Endothelial cell of umbilical vein (primary cell): ENCODE data around the gene EBPL. TPM values are rescaled to one million over a fixed set of nuclear protein-coding genes. Genes with fewer than 3 reads are reported as not detected.
A peak's percentile ranks its signal among the peaks of the same experiment; 100 is the strongest.

ENCODE experiments used
- BruUV-seq: library from RNA; stranded (reverse); fragments of 400-500 nt; replicated peaks from 2 replicates; lab custom pipeline; 2021; lab: Mats Ljungman, UMichigan
- CTCF ChIA-PET: fragments of 300-600, 350-600 bp; sonication (Branson Sonifier 250); formaldehyde crosslinking; loops from one replicate; lab custom pipeline; 2021; ENCODE audit warnings: antibody characterized with exemption, inconsistent platforms; lab: Charles Lee
- POLR2A ChIA-PET: fragments of 300-600, 350-600 bp; sonication (Branson Sonifier 250); formaldehyde crosslinking; loops from one replicate; lab custom pipeline; 2021; ENCODE audit warnings: antibody characterized with exemption, inconsistent platforms; lab: Charles Lee
- DNase-seq: peaks from one replicate; pipeline ENCODE4 v3.0.0-alpha.2; 2011; ENCODE audit warnings: low read depth, low spot score
- FAIRE-seq: peaks from 2 replicates; lab custom pipeline; 2011; peaks lifted over from hg19 to GRCh38; lab: Jason Lieb, UNC
- H2AFZ ChIP-seq: 2 replicates; pipeline ENCODE4 v1.6.0; 2012; ENCODE audit warnings: low read depth, low read length, control low read depth, inconsistent platforms
- H3K27ac ChIP-seq: 2 replicates; pipeline ENCODE4 v1.5.1; 2011; ENCODE audit warnings: low read depth, mild to moderate bottlenecking, control low read depth, low read length, moderate library complexity; ENCODE audit not compliant: insufficient read depth
- H3K27me3 ChIP-seq, 2 experiments: 2 replicates each; pipeline versions ENCODE4 v1.6.0 to v1.6.1; 2011; ENCODE audit warnings: low read length in 2 of 2, mixed read lengths in 1 of 2; ENCODE audit not compliant: control insufficient read depth in 2 of 2, insufficient read depth in 2 of 2
- H3K36me3 ChIP-seq, 2 experiments: 2 replicates in 1 of 2; 3 replicates in 1 of 2; pipeline ENCODE4 v1.5.1; 2011; ENCODE audit warnings: low read length in 2 of 2, mild to moderate bottlenecking in 1 of 2, moderate library complexity in 1 of 2; ENCODE audit not compliant: control insufficient read depth in 2 of 2, insufficient read depth in 2 of 2; ENCODE audit errors: extremely low read depth in 1 of 2
- H3K4me1 ChIP-seq: 3 replicates; pipeline ENCODE4 v1.5.1; 2011; ENCODE audit warnings: mild to moderate bottlenecking, low read length; ENCODE audit not compliant: control insufficient read depth, insufficient read depth; ENCODE audit errors: extremely low read depth
- H3K4me2 ChIP-seq: 2 replicates; pipeline ENCODE4 v1.6.1; 2011; ENCODE audit warnings: low read length, control low read depth, mixed read lengths; ENCODE audit not compliant: insufficient read depth
- H3K4me3 ChIP-seq, 3 experiments: fragments of 200-600 bp in 1 of 3; sonication (generic), shearing (Covaris generic) in 1 of 3; replicated peaks in 1 of 3; 2 replicates each; pipeline ENCODE4 v1.5.1; 2011 to 2016; ENCODE audit warnings: control low read depth in 3 of 3, low read length in 3 of 3, mild to moderate bottlenecking in 2 of 3, inconsistent platforms in 1 of 3, low read depth in 1 of 3, moderate library complexity in 1 of 3; ENCODE audit not compliant: insufficient read depth in 1 of 3
- H3K79me2 ChIP-seq: 2 replicates; pipeline ENCODE4 v1.6.0; 2012; ENCODE audit warnings: low read length, inconsistent platforms; ENCODE audit not compliant: control insufficient read depth, insufficient read depth
- H3K9ac ChIP-seq: replicated peaks from 2 replicates; pipeline ENCODE3; 2011; ENCODE audit warnings: low read length, control low read depth; ENCODE audit not compliant: insufficient read depth; ENCODE audit errors: extremely low read depth
- H3K9me1 ChIP-seq: replicated peaks from 3 replicates; pipeline ENCODE4 v1.6.0; 2011; ENCODE audit warnings: mild to moderate bottlenecking, low read length; ENCODE audit not compliant: control insufficient read depth, insufficient read depth; ENCODE audit errors: extremely low read depth
- H3K9me3 ChIP-seq: replicated peaks from 2 replicates; pipeline ENCODE4 v1.5.1; 2012; ENCODE audit warnings: low read length, inconsistent platforms; ENCODE audit not compliant: control insufficient read depth, insufficient read depth
- H4K20me1 ChIP-seq: replicated peaks from 2 replicates; pipeline ENCODE3; 2011; ENCODE audit warnings: mild to moderate bottlenecking, low read length; ENCODE audit not compliant: control insufficient read depth, insufficient read depth; ENCODE audit errors: extremely low read depth
- EZH2 ChIP-seq: IDR thresholded peaks from 2 replicates; pipeline ENCODE4 v1.6.1; 2012; ENCODE audit warnings: borderline replicate concordance, low read depth, mild to moderate bottlenecking, moderate library complexity, low read length, inconsistent platforms; ENCODE audit not compliant: severe bottlenecking
- FOS ChIP-seq: IDR thresholded peaks from 2 replicates; pipeline ENCODE4 v1.6.1; 2011; ENCODE audit warnings: mild to moderate bottlenecking, low read length, moderate library complexity, borderline replicate concordance; ENCODE audit not compliant: insufficient read depth
- GATA2 ChIP-seq: IDR thresholded peaks from 2 replicates; pipeline ENCODE4 v1.7.0; 2011; ENCODE audit warnings: low read depth, mild to moderate bottlenecking, moderate library complexity, mixed read lengths, low read length; ENCODE audit not compliant: insufficient read length, insufficient read depth
- JUN ChIP-seq: IDR thresholded peaks from 2 replicates; pipeline ENCODE4 v1.6.1; 2011; ENCODE audit warnings: borderline replicate concordance, low read depth; ENCODE audit not compliant: insufficient read length, insufficient read depth
- MYC ChIP-seq: IDR thresholded peaks from one replicate; pipeline ENCODE4 v1.6.1; 2011; ENCODE audit warnings: mild to moderate bottlenecking, low read depth, low read length
- POLR2A ChIP-seq: IDR thresholded peaks from 2 replicates; pipeline ENCODE4 v1.6.1; 2012; ENCODE audit warnings: low read depth, mild to moderate bottlenecking, control low read depth, low read length
- POLR2AphosphoS5 ChIP-seq: IDR thresholded peaks from 2 replicates; pipeline ENCODE4 v1.6.1; 2012; ENCODE audit warnings: low read depth, mild to moderate bottlenecking, control low read depth, low read length, moderate library complexity; ENCODE audit not compliant: insufficient read depth
- dilution Hi-C: fragments of 300-500 bp; cut with MboI; formaldehyde crosslinking; loops from one replicate; pipeline ENCODE4 v1.15.0; 2019; ENCODE audit warnings: low sequenced_read_pairs; ENCODE audit not compliant: extremely low pct_ligation_motif_present
- intact Hi-C: fragments of 100-400 bp; cut with micrococcal nuclease; formaldehyde crosslinking; loops from one replicate; pipeline ENCODE4 v1.10.0; 2022
- polyA plus RNA-seq, 4 experiments: library from polyadenylated mRNA; depleted of rRNA in 3 of 4; stranded (reverse) in 3 of 4; unstranded in 1 of 4; fragments of >200 nt; gene quantifications; 2 replicates each; pipeline versions ENCODE4 v1.2.1 to v1.2.3, GENCODE V29; 2011 to 2012; ENCODE audit warnings: missing spikeins in 1 of 4
- total RNA-seq: library from RNA; stranded (reverse); gene quantifications from 2 replicates; pipeline ENCODE4 v1.2.3, GENCODE V29; 2021
- TF ChIP-seq, protein P1 (sequence below): IDR thresholded peaks from 2 replicates; pipeline ENCODE4 v1.6.1; 2011; ENCODE audit not compliant: insufficient read depth, insufficient read length

The EBPL gene
- total and polyA plus RNA-seq, 2 donors (not counting 3 experiments of a cell fraction or from before 2014, with no cell fraction given), result 75.5 to 159 TPM

DNA sequence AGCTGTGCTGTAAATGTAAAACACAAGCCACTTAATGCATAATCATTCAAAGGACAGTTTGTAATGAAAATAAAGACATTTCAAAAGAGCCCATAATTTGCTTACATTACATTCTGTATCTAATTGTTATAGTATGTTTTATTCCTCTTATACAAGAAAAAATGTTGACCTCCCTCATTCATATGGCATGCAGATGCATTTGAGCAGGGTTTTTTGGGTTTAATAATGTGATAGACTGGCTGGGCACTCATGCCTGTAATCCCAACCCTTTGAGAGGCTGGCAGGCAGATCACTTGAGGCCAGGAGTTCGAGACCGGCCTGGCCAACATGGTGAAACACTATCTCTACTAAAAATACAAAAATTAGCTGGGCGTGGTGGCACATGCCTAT is 74.6 kb downstream of the EBPL start:
- H3K4me2 ChIP-seq, result peak overlapping the region; percentile 59

DNA sequence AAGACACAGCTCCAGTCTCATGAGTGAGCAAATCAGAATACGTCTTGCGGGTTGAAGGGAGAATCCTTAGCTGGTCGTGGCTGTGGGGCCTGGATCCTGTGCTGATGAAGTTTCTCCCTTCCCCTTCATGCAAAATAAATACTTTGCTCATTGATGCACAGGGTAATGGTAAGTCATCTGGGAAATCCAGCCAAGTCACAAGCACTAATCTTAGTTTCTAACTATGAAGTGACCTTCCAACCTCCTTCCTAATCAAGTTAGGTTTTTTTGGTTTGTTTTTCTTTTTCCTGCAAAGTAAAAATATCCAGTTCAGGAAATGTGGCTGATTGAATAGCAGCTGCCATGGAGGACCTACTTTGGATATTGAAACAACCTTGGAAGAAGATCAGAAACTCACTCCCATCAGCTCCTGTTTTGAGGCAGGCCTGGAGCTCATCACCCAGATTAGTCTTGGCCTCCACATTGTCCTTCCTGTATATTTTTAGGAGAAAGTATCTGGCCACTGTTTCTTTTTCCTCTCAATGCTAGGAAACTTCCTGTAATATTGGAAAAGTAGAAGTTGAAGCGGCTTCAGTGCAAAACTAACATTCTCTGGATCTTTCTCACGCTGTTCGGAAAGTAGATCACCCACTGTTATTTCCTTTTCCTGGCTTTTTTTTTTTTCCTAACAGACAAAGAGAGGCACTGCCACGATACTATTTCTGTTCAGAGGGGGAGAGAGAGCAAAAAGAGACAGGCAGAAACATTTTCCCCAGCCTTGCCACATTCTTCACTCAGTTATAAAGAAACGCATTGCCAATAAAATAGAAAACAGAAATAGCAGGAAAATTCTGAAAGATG is 75.2 kb downstream of the EBPL start:
- TSS peak; percentile 28 for BruUV-seq
- H3K4me2 ChIP-seq, result peak overlapping the region; percentile 59
- H4K20me1 ChIP-seq, result no peaks in the 10 kb centered on the region
- no peaks in the 10 kb centered on the region for H3K36me3 ChIP-seq
- CTCF ChIA-PET, result interaction anchor here (0.7 to 2.3 kb wide), 4 partner anchors 9 to 320 kb away, joined by 3 to 8 read pairs (median 6); no protein-coding TSS in a partner anchor
- POLR2A ChIA-PET, result no interaction called here
- H3K4me3 ChIP-seq, result peak overlapping the region in 1 of 3 experiments; percentile 2
- no peaks in the 10 kb centered on the region for H3K9me1 ChIP-seq
- FAIRE-seq (peak; percentile 79), DNase-seq (peak; percentile 89)
- no peaks in the 10 kb centered on the region for H3K9me3 ChIP-seq
- H3K9ac ChIP-seq, result peak overlapping the region; percentile 49
- no peaks in the 10 kb centered on the region for H3K79me2 ChIP-seq
- peak overlapping the region; percentile 79 for H3K27ac ChIP-seq
- TF ChIP-seq EZH2, result no peak
- TF ChIP-seq MYC, result no peak
- TF ChIP-seq POLR2AphosphoS5, result no peak
- no peak for TF ChIP-seq FOS
- TF ChIP-seq GATA2, result no peak
- no peak for TF ChIP-seq JUN
- no peak for TF ChIP-seq POLR2A
- TF ChIP-seq, protein P1, sequence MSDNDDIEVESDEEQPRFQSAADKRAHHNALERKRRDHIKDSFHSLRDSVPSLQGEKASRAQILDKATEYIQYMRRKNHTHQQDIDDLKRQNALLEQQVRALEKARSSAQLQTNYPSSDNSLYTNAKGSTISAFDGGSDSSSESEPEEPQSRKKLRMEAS, result no peak
- H3K4me1 ChIP-seq, result peaks cover 15% of the 10 kb centered on the region
- no peaks in the 10 kb centered on the region for H3K27me3 ChIP-seq
- peak overlapping the region; percentile 84 for H2AFZ ChIP-seq
- dilution Hi-C loops (no loop called here), intact Hi-C loops (loop anchor here (1.0 kb wide), 2 partner anchors 14 to 33 kb away; no protein-coding TSS in a partner anchor)

More for the DNA sequence above, 74.6 kb downstream of the EBPL start:
- BruUV-seq, result no TSS peak
- Histone ChIP-seq H2AFZ (peak overlapping the region; percentile 84), H3K9ac (peak overlapping the region; percentile 49), H3K27me3 (no peaks in the 10 kb centered on the region), H3K36me3 (no peaks in the 10 kb centered on the region), H3K79me2 (no peaks in the 10 kb centered on the region), H3K9me3 (no peaks in the 10 kb centered on the region), H4K20me1 (no peaks in the 10 kb centered on the region), H3K4me3 (peak overlapping the region in 1 of 3 experiments; percentile 2), H3K9me1 (no peaks in the 10 kb centered on the region), H3K4me1 (peaks cover 15% of the 10 kb centered on the region), H3K27ac (peak overlapping the region; percentile 79)
- no peak for DNase-seq
- no peak for FAIRE-seq
- CTCF ChIA-PET, result interaction anchor here (0.7 to 2.3 kb wide), 4 partner anchors 9 to 320 kb away, joined by 3 to 8 read pairs (median 6); no protein-coding TSS in a partner anchor
- TF ChIP-seq POLR2A (no peak), JUN (no peak), MYC (no peak), FOS (no peak)
- TF ChIP-seq, protein P1, result no peak
- intact Hi-C loops, result loop anchor here (1.0 kb wide), 2 partner anchors 14 to 33 kb away; no protein-coding TSS in a partner anchor
- dilution Hi-C loops, result no loop called here
- POLR2A ChIA-PET, result no interaction called here
